GM19043 (cell line): ENCODE measurements around the gene PIGU.
"Not testable (repeated sequence)": the region's sequence is repeated elsewhere in the genome, so short reads cannot be mapped to it uniquely, and the experiment has no call there.

ENCODE experiments used
- ATAC-seq: cut with Tn5 transposase; IDR thresholded peaks from one replicate; pipeline ENCODE4 v1.9.1; 2021; ENCODE audit warnings: low read depth; ENCODE audit not compliant: unreplicated experiment

PIGU gene

GRCh38 chr20:34706912-34707784, 30.3 kb upstream of the PIGU start:
- ATAC-seq: no peak

- no peak for ATAC-seq
These were observed 29.5 kb upstream of the PIGU start for GRCh38 chr20:34706302-34706875.

DNA sequence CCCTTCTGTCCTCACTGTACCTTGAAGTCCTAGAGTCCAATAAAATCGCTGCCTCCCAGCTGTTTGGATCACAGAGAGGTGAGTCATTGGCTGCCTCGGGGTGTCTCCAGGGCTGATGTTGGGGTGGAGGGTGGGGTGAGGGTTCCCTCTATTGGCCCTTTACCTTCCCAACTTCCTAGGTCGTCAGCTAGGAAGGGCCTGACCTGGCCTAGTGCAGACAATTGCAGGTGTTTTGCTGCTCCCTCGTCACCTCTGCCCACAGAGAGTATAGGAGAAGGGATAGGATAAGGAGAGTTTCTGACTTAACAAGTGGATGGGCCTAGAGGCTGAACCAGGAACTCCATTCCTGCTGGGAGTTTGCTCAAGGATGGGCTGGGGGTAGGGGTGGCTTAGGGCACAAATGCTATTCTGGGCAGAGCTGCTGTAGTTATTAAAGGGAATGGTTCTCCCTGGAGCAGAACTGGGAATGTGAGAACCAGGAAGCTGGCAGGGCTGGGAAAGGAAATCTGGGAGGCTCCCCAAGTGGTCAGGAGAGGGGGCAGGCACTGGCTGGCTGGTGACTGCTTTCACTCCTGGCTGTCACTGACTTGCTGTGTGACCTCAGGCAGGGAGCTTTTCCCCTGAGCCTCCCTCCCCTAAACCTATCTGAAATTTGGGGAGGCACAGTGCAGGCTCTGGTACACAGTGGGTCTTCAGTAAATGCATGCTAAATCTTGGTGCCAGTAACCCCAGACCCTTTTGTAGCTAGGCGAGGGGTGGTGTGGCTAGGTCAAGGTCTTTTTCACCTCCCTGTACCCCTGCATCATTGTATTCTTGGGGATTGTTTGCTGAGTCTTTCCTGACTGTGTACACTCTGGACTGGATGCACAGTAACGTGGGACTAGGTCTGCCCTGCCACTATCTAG, 28.8 kb upstream of the PIGU start:
- no peak for ATAC-seq

DNA sequence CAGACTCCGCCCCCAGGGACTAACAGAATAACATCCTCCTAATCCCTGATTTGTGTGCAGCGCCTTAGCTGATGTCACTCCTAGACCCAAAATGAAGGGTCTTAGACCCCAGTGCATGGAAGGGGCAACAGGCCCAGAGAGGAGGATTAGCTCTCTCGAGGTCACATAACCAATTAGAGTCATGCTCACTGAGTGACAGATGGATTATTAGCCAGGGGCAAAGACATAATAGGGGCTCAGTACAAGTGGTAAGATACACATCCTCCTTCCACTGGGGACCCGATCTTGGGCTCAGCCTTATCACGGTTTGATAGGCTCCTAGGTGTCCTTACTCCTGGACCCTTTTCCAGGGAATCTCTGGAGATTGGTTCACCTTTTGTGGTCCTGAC, 28.1 kb upstream of the PIGU start:
- ATAC-seq: no peak

DNA sequence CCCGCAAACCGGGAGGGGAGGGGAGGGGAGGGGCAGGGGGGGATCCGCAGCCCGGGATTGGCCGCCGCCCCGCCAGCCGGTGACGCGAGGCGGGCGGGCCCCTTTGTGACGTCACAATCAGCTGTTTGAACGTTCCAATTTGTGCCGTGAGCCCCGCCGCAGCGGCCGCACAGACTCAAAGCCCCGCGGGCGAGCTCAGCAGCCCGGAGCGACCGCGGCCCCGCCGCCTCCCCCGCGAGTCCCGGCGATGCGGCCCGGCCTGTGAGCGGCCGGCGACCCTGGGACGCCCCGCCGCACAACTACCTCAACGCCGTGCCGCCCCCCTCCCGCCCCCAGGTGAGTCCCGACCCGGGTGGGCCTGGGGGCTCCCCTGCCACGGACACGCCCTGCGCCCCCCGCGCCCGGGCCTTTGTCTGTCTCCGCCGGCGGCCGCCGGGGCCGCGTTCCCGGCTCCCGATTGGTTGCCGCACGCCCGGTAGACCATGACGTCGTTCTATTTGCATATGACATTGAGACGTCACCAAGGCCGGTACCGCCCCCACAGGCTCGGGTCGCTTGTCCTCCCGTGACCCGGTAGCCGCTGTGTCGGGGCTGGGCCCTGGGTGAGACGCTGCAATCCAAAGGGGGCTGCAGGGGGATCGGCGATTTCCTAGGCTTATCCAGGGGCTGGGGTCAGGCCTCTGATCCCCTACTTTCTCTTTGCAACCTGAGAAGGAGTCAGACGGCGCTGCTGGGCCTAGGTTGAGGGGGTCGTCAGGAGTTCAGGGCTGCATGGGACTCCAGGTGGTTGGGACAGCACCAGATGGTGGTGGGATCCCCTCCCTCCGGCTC, 27.5 kb upstream of the PIGU start, which contains the start of gene TP53INP2:
TSS of gene TP53INP2 (plus strand) at position 168 of the 831 bp plus-strand sequence. CDS start 4,396 bp downstream, outside the sequence.
- peak; percentile 44 for ATAC-seq

DNA sequence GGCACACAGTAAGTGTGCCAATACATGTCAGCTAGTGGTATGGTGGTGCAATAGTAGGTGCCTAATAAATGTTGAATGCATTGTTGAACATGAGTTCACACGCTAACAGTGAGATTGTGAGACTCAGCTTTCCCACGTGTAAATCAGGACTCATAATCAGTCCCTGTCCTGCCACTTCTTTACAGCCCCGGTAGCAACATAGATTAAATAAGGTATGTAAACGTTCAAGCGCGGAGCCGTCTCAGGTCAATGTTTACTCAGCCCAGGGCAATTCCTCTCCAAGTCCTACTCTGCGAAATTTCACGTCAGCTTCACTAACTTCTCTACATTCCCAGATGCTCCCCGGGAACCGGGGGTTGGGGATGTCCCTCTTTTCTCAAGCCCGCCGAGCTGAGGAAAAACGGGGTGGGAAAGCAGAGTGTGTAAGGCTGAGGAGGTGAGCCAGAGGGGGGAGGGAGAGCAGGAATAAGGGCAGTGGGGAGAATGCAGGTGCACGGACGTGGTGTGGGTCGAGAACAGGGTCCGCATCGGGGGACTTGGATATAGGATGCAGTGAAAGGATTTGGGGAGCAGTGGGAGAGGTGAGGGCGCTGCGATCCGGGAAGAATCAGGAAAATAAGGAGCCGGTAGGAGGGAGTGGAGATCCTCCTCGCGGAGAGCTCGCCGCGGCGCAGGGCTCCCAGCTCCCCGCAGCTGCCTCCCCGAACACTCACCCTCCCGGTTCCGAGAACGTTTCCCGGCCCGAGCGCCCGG, 26.7 kb upstream of the PIGU start:
- no peak for ATAC-seq

DNA sequence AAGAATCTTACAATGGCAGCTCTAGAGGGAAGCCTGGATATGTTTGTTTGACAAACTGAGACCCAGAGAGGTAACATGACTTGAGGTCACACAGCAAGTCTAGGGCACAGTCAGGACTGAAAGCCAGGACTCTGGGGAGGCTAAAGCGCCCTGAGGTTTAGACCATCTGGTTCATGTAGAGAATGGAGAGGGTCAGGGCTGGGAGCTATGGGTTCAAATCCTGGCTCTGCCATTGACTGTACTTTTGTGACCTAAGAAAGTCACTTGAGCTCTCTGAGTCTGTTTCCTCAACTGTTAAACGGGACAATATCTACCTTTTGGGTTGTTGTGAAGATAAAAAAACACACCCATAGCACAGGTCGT, 26.1 kb upstream of the PIGU start:
- ATAC-seq: no peak

- no peak for ATAC-seq
These were observed 24.7 kb upstream of the PIGU start for GRCh38 chr20:34701405-34702085.

DNA sequence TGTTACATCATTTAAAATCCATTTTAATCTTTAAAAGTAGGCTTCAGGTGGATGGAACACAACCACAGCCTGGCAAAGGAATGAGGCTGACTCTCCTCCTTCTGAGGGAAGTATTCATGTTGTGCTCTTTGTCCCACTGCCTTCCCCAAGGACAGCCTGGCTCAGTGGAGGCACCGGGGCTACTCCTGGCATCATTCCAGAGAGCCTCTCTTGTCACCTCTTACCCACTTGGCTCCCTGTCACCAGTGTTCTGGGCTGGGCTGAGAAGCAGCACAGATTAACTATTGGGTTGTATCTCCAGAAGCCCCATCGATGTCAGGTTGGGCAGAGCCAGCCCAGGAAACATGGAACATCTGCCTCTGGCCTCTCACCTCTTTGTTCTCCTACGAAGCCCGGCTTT, 16.5 kb upstream of the PIGU start:
- ATAC-seq: no peak

DNA sequence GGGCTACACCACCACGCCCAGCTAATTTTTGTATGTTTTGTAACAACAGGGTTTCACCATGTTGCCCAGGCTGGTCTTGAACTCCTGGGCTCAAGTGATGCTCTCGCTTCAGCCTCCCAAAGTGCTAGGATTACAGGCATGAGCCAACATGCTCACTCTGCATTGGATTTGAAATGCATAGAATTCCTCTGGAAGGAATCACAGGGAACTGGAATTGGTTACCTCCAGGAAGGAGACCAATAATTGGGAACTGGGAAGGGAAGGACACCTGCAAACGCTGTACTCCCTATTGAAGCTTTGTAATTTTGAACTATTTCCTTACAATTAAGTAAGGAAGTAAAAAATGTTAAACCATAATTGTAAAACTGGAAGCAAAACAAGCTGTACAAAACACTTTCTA, 14.9 kb upstream of the PIGU start:
- ATAC-seq: no peak

DNA sequence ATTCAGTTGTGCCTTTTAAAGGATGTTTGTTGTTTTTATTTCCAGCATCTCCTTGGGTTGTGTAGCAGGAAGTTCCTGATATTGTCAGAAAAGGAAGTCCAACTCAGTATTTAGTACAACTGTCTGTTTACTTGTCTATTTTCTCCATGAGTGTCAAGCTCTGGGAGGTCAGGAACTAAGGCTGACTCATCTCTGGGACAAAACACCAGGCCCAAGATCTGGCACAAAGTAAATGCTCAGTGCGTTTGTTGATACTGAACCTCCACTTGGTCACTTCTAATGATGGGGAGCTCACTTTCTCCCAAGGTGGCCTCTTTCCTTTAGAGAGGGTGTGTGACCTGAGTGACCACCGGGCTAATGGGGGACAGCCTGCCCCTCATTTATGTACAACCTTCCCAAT, 12.6 kb upstream of the PIGU start:
- no peak for ATAC-seq

- ATAC-seq: no peak
These were observed 6.8 kb upstream of the PIGU start for GRCh38 chr20:34683667-34684066.

DNA sequence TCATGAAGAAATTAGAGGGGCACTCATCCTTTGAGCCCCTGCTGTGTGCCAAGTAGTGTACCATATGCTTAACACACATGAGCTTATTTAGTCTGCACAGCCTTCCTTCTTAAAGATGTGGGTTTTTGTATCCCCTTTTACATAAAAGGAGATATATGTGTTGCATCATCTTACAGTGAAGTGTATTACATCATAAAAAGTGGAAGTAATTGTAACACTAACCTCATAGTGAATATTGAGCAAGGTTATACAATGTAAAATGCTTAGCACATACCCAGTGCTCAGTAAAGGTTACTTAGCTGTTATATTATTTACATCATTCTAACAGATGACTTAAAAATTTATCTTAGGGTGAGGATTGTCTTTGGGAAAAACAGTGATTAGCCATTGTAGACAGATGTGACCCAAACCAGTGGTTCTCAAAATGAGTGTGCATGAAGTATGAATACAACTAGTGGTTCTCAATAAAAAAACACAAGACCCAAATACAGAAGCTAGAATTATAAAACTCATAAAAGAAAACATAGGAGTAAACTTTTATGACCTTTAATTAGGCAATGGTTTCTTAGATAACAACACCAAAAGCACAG, 3.8 kb upstream of the PIGU start:
- no peak for ATAC-seq

GRCh38 chr20:34675993-34676641, 775 bp downstream of the PIGU start:
- no peak for ATAC-seq

GRCh38 chr20:34675561-34675960, 1.3 kb downstream of the PIGU start:
- ATAC-seq: no peak

DNA sequence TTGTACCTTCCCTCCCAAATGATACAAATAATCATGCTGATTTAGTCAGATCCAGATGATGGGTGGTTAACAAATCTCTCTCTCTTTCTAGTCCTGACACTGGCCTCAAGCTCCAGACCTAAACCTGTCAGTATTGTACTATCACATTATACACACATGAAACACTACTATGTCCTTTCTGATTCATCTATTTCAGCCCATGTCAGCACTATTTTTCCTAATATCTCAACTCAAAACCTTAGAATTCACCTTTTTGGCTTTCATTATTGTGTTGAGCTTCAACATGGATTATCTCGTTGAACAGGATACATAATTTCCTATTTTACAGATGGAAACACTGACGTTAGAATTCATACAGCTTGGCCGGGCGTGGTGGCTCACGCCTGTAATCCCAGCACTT, 3.5 kb downstream of the PIGU start:
- ATAC-seq: no peak

GRCh38 chr20:34669094-34669493, 7.8 kb downstream of the PIGU start:
- ATAC-seq: no peak

- ATAC-seq: not testable (repeated sequence)
These were observed 12.1 kb downstream of the PIGU start for GRCh38 chr20:34664751-34665150.
